Epithelial cell of proximal tubule (primary cell): Measurements from ENCODE around the gene ARHGAP9. TPM values are rescaled to one million over a fixed set of nuclear protein-coding genes. Genes with fewer than 3 reads are reported as not detected.

Source experiments
- DNase-seq: peaks from one replicate; pipeline ENCODE4 v3.0.0-alpha.2; 2011; ENCODE audit warnings: low read depth
- H3K4me3 ChIP-seq: 2 replicates; pipeline ENCODE4 v1.5.1; 2011; ENCODE audit warnings: low read depth, mild to moderate bottlenecking, low read length
- CTCF ChIP-seq: conservative IDR thresholded peaks from 2 replicates; pipeline ENCODE4 v1.5.1; 2012; ENCODE audit warnings: low read depth, mild to moderate bottlenecking, low read length
- total RNA-seq: library from RNA; depleted of rRNA; stranded (reverse); fragments of >200 nt; gene quantifications from 2 replicates; pipeline ENCODE4 v1.2.3, GENCODE V29; 2015

The ARHGAP9 gene
- total RNA-seq: 0.29 and 1.2 TPM in 2 replicates

- DNase-seq: no peak
- H3K4me3 ChIP-seq: no peak within 1 kb of the TSS
- TF ChIP-seq CTCF: no peak
These were observed at the start of gene ARHGAP9 for GRCh38 chr12:57479376-57480115. Gene ARHGAP9, minus strand, starts transcription at chr12:57479866. Its CDS starts 460 bp downstream, at chr12:57479406.

DNA sequence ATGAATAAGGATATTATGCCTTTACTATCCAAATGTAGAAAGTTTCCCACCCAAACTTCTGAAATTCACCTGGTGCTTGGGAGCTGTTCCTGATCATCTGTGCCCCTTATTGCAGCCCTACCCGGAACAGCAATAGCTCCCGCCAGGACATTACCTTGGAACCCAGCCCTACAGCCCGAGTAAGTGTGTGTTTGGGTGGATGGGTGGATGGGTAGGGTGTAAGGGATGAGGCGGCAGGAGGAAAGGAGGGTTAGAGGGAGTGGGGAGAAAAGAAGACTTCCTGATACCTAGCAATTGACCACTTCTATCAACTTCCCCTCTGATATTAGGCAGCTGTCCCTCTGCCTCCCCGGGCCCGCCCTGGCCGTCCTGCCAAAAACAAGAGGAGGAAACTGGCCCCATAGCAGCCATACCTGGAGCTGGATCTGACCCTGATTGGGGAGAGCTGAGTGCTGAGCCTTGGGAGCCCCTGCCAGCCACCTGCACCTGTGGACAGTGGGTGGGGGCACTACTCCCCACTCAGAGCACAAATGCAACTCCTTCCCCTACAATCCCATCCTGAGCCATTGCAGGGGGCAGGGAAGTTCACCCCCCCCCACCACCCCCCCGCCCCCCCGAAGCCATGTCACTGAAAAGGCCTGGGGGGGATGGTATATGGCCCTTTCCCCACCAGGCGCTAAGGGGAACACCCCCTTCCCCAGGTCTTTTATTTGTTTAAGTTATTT lies 49.3 kb upstream of the ARHGAP9 start:
- no peak overlapping the region for H3K4me3 ChIP-seq
- DNase-seq: no peak
- no peak for TF ChIP-seq CTCF

DNA sequence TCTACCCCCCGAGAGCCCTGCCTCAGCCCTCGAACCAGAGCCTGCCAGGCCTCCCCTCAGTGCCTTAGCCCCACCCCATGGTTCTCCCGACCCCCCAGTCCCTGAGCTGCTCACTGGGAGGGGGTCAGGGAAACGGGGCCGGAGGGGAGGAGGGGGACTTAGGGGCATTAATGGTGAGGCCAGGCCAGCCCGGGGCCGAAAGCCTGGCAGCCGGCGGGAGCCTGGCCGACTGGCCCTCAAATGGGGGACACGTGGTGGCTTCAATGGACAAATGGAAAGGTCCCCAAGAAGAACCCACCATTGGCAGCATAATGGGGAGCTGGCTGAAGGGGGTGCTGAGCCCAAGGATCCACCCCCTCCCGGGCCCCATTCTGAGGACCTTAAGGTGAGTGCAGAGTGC lies 48.5 kb upstream of the ARHGAP9 start:
- TF ChIP-seq CTCF: no peak
- no peak for DNase-seq
- no peak overlapping the region for H3K4me3 ChIP-seq

DNA sequence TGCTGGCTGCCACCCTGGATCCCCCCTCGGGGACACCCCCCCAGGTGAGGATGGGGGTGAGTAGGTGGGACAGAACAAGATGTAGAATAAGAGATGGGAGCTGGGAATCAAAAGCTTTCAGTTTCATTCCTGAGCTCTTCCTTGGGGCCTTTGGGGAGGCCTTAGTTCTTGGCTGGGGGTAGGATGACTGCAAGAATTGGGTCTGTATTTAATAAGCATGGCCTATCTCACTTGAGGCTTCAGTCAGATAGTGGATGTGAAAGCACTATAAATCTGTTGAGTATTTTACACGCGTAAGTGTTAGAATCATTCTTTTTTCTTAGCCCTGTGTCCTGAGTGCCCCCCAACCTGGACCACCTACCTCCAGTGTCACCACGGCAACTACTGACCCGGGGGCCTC lies 47.5 kb upstream of the ARHGAP9 start:
- no peak for DNase-seq
- TF ChIP-seq CTCF: no peak
- H3K4me3 ChIP-seq: no peak overlapping the region

- H3K4me3 ChIP-seq: no peak overlapping the region
- TF ChIP-seq CTCF: no peak
- DNase-seq: no peak
These were observed 46.9 kb upstream of the ARHGAP9 start for GRCh38 chr12:57526477-57527126.

DNA sequence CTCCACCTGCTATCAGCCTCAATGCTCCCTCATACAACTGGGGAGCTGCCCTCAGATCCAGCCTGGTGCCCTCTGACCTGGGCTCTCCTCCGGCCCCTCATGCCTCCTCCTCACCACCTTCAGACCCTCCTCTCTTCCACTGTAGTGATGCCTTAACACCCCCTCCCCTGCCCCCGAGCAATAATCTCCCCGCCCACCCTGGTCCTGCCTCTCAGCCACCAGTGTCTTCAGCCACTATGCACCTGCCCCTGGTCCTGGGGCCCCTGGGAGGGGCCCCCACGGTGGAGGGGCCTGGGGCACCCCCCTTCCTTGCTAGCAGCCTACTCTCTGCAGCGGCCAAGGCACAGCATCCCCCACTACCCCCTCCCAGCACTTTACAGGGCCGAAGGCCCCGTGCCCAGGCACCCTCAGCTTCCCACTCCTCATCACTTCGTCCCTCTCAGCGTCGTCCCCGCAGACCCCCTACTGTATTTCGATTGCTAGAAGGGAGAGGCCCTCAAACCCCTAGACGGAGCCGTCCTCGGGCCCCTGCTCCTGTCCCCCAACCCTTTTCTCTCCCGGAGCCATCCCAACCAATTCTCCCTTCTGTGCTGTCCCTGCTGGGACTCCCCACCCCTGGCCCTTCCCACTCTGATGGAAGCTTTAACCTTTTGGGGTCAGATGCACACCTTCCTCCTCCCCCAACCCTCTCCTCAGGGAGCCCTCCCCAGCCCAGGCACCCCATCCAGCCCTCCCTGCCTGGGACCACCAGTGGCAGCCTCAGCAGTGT lies 46.1 kb upstream of the ARHGAP9 start:
- no peak for DNase-seq
- no peak overlapping the region for H3K4me3 ChIP-seq
- TF ChIP-seq CTCF: no peak
